ENCODE measurements around the gene DOP1B. TPM values are rescaled to one million over a fixed set of nuclear protein-coding genes. Genes with fewer than 3 reads are reported as not detected.

DOP1B gene
- total RNA-seq, 1 donor from 2014 or later, result 16.6 TPM

GRCh38 chr21:36167541-36167940 lies 10.9 kb downstream of the DOP1B start:
- intact Hi-C loops (cut with micrococcal nuclease), result no loop called here

- intact Hi-C loops (cut with micrococcal nuclease), result no loop called here
Measured at GRCh38 chr21:36169470-36170128, 13.0 kb downstream of the DOP1B start.

- intact Hi-C loops (cut with micrococcal nuclease), result no loop called here
Measured at GRCh38 chr21:36170823-36171222, 14.2 kb downstream of the DOP1B start.

DNA sequence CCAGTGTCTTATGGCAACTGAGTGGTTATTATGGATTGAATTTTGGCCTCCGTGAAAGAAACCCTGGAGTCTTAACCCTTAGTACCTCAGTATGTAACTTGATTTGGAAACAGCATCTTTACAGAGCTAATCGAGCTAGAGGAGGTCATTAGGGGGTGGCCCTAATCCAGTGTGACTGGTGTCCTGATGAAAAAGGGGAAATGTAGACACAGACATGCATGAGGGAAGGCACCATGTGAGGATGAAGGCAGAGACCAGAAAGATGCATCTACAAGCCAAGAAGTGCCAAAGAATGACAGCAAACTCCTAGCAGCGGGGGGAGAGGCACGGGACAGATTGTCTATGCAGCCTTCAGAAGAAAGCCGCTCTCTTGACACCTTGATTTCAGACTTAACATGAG lies 14.7 kb downstream of the DOP1B start:
- intact Hi-C loops (cut with micrococcal nuclease), result no loop called here

DNA sequence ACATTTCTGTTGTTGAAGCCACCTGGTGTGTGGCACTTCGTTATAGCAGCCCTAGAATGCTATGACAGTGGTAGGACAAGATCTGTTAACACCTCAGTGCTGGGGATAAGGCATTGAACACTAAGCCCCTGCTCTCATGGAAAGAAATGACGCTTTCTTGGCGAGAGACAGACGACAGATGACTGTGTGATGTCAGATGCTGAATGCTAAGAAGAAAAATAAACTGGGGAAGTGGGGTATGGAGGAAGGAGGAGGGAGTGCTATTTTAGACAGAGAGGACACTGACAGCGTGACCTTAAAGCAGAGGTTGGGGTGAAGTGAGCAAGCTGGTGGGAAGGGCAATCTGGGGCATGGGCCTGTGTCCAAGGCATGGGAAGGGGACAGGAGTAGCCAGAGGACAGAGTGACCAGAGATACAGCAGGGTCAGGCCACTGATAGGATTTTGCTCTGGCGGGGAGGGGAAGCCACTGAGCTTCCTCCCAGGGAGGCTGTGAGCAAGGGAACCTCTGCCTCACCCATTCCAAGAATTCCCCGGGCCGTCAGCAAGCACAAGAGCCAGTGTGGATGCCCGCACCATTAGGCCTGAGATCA lies 15.2 kb downstream of the DOP1B start:
- intact Hi-C loops (cut with micrococcal nuclease), result no loop called here

DNA sequence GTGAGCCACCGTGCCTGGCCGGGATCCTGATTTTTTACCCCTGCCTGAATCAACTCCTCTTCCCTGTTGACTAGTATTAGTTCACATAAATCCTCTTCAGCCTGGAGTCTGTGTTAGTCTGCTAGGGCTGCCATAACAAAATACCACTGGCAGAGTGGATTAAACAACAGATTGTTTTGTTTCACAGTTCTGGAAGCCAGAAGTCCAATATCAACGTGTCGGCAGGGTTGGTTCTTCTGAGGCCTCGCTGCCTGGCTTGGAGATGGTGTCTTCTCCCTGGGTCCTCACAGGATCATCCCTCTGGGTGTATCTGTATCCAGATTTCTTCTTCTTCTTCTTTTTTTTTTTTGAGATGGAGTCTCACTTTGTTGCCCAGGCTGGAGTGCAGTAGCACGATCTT lies 18.2 kb downstream of the DOP1B start:
- intact Hi-C loops (cut with micrococcal nuclease), result loop anchor here (1.0 kb wide), 1 partner anchor 18 kb away; the partner anchor contains the start of gene DOP1B

DNA sequence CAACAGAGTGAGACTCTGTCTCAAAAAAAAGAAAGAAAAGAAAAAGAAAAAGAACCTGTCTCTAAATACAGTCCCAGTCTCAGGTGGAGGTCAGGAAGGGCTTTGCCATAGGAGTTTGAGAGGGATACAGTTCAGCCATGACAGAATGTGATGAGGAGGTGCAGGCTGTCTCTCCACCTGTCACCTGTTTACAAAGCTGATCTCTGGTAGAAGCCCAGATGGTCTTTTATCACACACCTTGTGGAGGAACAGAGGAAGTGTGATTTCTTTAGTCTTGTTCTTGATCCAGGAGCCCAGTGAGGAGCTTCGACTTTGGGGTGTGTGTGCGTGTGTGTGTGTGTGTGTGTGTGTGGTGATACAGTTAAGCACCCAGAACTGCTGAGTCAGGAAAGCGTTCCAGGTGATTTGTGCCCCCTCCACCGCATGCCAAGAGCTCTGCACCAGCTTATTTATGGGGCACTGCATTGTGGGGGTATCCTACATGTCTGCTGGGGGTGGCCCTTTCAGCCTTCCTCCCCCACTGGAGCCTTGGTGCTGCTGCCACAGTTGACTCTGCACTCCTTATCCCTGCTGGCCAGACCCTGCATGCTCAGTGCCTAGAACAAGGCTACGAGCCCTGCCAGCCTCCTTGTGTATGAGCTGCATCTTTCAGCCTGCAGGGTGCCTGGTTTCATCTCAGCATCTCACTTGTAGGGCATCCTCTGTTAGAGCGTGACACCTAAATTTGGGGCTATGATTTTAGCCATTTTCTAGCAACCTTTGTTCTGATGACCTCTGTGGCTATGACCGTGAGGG lies 19.3 kb downstream of the DOP1B start:
- intact Hi-C loops (cut with micrococcal nuclease), result no loop called here

DNA sequence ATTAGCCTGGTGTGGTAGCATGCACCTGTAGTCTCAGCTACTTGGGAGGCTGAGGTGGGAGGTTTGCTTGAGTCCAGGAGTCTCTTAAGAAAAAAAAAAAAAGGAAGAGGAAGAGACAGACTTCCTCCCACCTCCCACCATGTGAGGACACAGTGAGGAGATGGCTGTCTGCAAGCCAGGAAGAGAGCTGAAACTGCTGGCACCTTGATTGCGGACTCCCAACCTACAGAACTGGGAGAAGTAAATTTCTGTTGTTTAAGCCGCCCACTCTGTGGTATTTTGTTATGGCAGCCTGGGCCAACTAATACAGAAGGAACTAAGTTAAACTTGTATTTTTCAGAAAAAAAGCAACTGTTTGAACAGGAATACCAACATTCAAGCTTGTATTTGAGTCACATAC lies 21.7 kb downstream of the DOP1B start:
- intact Hi-C loops (cut with micrococcal nuclease), result no loop called here

DNA sequence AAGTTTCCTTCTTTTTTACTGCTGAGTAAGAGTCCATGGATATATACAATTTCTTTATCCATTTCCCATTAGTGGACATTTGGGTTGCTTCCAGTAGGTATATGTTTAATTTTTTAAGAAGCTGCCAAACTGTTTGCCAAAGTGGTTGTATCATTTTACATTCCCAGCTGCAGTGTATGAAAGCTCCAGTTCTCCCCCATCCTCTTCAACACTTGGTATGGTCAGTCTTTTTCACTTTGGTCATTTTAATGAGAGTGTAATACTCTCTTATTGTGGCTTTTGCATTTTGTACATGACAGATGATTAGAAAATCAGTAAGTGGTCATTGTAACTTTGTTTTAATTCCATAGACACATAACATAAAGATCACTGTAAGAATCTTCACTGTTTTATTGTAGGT lies 22.5 kb downstream of the DOP1B start:
- intact Hi-C loops (cut with micrococcal nuclease), result no loop called here

DNA sequence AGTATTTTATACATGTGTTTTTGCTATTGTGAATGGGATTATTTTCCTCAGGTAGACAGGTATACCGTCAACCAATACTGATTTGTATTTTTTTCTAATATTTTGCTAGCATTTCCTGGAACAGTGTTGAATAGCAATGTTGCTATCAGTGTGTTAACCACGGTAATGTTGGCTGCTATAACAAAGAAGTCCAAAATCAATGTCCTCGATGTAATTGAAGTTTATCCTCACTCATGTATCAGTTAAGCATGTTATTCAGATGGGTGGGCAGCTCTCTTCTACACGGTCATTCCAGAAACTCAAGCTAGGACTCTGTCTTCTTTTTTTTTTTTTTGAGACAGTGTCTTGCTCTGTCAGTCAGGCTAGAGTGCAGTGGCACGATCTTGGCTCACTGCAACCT lies 24.3 kb downstream of the DOP1B start:
- intact Hi-C loops (cut with micrococcal nuclease), result no loop called here

DNA sequence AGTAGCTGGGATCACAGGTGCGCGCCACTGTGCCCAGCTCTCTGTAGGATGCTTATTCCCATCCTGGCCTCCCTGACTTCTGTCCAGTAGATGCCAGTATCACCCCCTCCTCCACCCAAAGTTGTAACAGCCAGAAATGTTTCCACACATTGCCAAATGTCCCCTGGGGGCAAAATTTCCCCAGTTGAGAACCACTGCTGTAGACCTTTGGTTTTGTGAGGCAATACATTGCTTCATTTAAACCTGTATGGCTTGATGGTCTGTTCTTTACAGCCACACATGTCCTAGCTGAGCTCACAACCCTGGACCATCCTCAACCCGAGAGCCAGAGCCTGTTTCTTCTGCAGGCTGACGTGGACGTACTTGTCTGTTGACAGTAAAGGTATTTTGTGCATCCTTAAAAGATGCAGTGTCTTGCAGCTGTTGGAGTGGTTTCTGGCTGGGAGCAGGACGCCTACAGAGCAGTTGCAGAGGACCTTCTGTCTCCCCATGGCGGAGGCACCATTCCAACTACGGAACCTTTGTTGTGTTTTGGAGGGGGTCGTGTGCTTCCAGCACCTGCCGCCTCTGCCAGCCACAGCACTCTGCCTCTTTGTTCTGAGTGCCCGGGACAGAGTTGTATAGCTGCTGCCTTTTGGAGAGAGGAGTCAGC lies 26.6 kb downstream of the DOP1B start:
- intact Hi-C loops (cut with micrococcal nuclease), result no loop called here

DNA sequence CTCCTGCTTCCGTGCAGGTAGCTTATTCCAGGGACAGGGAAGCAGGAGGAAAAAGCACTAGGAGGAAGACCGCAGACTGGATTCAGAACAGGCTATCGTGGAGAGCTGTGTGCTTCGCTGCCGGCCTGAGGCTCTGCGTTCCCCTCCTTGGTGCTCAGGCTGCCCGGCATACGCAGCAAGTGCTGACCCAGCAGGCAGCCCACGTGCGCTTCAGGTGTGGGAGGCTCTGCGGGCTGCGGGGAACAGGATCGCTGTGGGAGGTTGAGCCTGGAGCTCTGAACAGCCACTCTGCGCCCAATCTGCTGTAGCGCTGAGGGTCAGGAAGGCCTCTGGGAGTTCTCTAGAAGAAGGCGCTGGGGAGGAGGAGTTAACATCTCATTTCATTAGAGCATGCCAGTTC lies 27.9 kb downstream of the DOP1B start:
- intact Hi-C loops (cut with micrococcal nuclease), result no loop called here

- intact Hi-C loops (cut with micrococcal nuclease), result no loop called here
Measured at GRCh38 chr21:36185523-36185922, 28.9 kb downstream of the DOP1B start.

GRCh38 chr21:36186081-36186480 lies 29.5 kb downstream of the DOP1B start:
- intact Hi-C loops (cut with micrococcal nuclease), result no loop called here

- intact Hi-C loops (cut with micrococcal nuclease), result no loop called here
Measured at GRCh38 chr21:36186506-36187399, 30.1 kb downstream of the DOP1B start.

GRCh38 chr21:36188081-36188681 lies 31.6 kb downstream of the DOP1B start:
- intact Hi-C loops (cut with micrococcal nuclease), result no loop called here

DNA sequence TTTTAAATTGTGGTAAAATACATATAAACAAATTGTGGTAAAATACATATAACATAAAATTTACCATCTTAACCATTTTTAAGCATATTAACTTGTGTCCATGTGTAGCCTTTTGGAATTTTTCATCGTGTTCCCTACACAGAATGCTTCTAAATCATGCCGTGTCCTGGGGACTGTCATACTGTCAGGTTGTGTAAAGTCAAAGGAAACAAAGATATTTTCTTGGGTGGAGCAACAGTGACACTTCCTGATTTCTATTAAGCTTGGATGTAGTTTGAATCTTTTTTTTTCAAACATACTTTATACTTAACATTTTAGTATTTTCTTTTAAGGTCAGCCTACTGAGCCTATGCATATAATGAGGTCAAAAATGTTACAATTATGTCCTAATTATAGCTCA lies 32.3 kb downstream of the DOP1B start:
- intact Hi-C loops (cut with micrococcal nuclease), result no loop called here

DNA sequence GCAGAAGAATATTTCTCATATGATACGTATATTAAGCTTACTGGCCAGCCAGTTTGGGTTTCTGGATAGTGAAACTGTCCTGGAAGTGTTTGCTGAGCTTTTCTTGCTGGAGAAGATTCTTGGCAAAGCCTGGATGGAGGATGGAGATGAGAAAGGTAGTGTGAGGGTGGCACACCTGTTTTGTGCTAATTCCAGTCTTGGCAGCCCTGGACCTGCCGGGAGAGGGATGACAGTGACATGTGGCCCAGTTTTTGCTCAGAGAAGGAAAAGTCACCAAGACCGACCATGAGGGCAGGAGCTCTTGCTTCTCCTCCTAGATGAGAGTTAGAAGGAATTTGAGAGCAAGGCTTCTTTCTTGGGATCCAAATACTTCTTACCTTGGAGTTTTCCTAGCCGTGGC lies 34.1 kb downstream of the DOP1B start:
- intact Hi-C loops (cut with micrococcal nuclease), result no loop called here

GRCh38 chr21:36193200-36193599 lies 36.6 kb downstream of the DOP1B start:
- intact Hi-C loops (cut with micrococcal nuclease), result no loop called here

- intact Hi-C loops (cut with micrococcal nuclease), result no loop called here
Measured at GRCh38 chr21:36194024-36194423, 37.4 kb downstream of the DOP1B start.

- intact Hi-C loops (cut with micrococcal nuclease), result no loop called here
Measured at GRCh38 chr21:36195613-36196012, 39.0 kb downstream of the DOP1B start.
